ENCODE measurements around the gene SHB.

- TF ChIP-seq CTCF (IDR thresholded peaks at IDR 0.05) (no peak), POLR2A (IDR thresholded peaks at IDR 0.05) (no peak)
Observed at GRCh38 chr9:38107405-38107804, 38.4 kb upstream of the SHB start.

All from body of pancreas (tissue), 4 donors.